PC-3 (cell line): Measurements from ENCODE around the gene SH3GL3. TPM values are rescaled to one million over a fixed set of nuclear protein-coding genes. Genes with fewer than 3 reads are reported as not detected.

Experiments
- ATAC-seq: fragments of 200-7000 bp; cut with Tn5 transposase; 2 replicates; pipeline ENCODE4 v1.9.1; 2020; ENCODE audit warnings: mild to moderate bottlenecking, moderate library complexity
- BruUV-seq: library from RNA; stranded (reverse); fragments of 400-500 nt; replicated peaks from 2 replicates; lab custom pipeline; 2021; lab: Mats Ljungman, UMichigan
- CTCF ChIA-PET: fragments of 300-600 bp; sonication (Branson Sonifier 250); formaldehyde crosslinking; loops from one replicate; lab custom pipeline; 2022; ENCODE audit warnings: antibody characterized with exemption; lab: Charles Lee
- POLR2A ChIA-PET: fragments of 300-600 bp; sonication (Branson Sonifier 250); formaldehyde crosslinking; loops from one replicate; lab custom pipeline; 2022; ENCODE audit warnings: antibody characterized with exemption; ENCODE audit not compliant: unreplicated experiment; lab: Charles Lee
- DNase-seq: peaks from one replicate; pipeline ENCODE4 v3.0.0-alpha.2; 2015
- H2AFZ ChIP-seq: fragments of 300-600 bp; sonication (generic); 2 replicates; pipeline ENCODE4 v1.6.0; 2016; ENCODE audit warnings: antibody characterized with exemption, low read length
- H3F3A ChIP-seq: fragments of 300-600 bp; sonication (generic); one replicate; pipeline ENCODE4 v1.6.0; 2017; ENCODE audit warnings: antibody characterized with exemption, low read length, control low read depth, mild to moderate bottlenecking; ENCODE audit not compliant: unreplicated experiment
- H3K27ac ChIP-seq: fragments of 300-600 bp; sonication (generic); 2 replicates; pipeline ENCODE4 v1.5.1; 2016; ENCODE audit warnings: mild to moderate bottlenecking, low read length
- H3K27me3 ChIP-seq: fragments of 300-600 bp; sonication (generic); 2 replicates; pipeline ENCODE4 v1.6.1; 2016; ENCODE audit warnings: low read length, mixed read lengths
- H3K36me3 ChIP-seq: fragments of 300-600 bp; sonication (generic); 2 replicates; pipeline ENCODE4 v1.6.1; 2016; ENCODE audit warnings: low read depth, mixed run types, low read length, mixed read lengths
- H3K4me1 ChIP-seq: fragments of 300-600 bp; sonication (generic); 2 replicates; pipeline ENCODE4 v1.5.1; 2016; ENCODE audit warnings: low read length; ENCODE audit not compliant: insufficient read depth
- H3K4me2 ChIP-seq: fragments of 300-600 bp; sonication (generic); 2 replicates; pipeline ENCODE4 v1.6.0; 2016; ENCODE audit warnings: low read length
- H3K4me3 ChIP-seq: fragments of 300-600 bp; sonication (generic); 2 replicates; pipeline ENCODE4 v1.5.1; 2016; ENCODE audit warnings: mild to moderate bottlenecking, low read length, mixed read lengths
- H3K79me2 ChIP-seq: fragments of 300-600 bp; sonication (generic); 2 replicates; pipeline ENCODE4 v1.6.1; 2017; ENCODE audit warnings: low read length, mixed read lengths
- H3K9ac ChIP-seq: fragments of 300-600 bp; sonication (generic); 2 replicates; pipeline ENCODE4 v1.6.0; 2016; ENCODE audit warnings: mild to moderate bottlenecking, low read length
- H3K9me2 ChIP-seq: fragments of 300-600 bp; sonication (generic); replicated peaks from 2 replicates; pipeline ENCODE4 v1.6.1; 2016; ENCODE audit warnings: mixed run types, low read length, mixed read lengths
- H3K9me3 ChIP-seq: fragments of 300-600 bp; sonication (generic); 2 replicates; pipeline ENCODE4 v1.6.1; 2016; ENCODE audit warnings: low read length, mixed read lengths
- H4K20me1 ChIP-seq: fragments of 300-600 bp; sonication (generic); 2 replicates; pipeline ENCODE4 v1.6.1; 2016; ENCODE audit warnings: low read length, mixed read lengths
- EZH2 ChIP-seq: fragments of 300-600 bp; sonication (generic); IDR thresholded peaks from one replicate; pipeline ENCODE4 v1.6.1; 2017; ENCODE audit warnings: antibody characterized with exemption, mild to moderate bottlenecking, low read length; ENCODE audit not compliant: unreplicated experiment
- EZH2phosphoT487 ChIP-seq: fragments of 300-600 bp; sonication (generic); IDR thresholded peaks from 2 replicates; pipeline ENCODE4 v1.6.1; 2018; ENCODE audit warnings: mild to moderate bottlenecking, antibody characterized with exemption, low read length, borderline replicate concordance
- intact Hi-C: fragments of 100-400 bp; cut with micrococcal nuclease; formaldehyde crosslinking; loops from 2 replicates; pipeline ENCODE4 v1.9.0; 2023
- total RNA-seq: library from RNA; depleted of rRNA; stranded (reverse); fragments of >200 nt; gene quantifications from 2 replicates; pipeline ENCODE4 v1.2.3, GENCODE V29; 2014
- TF ChIP-seq, protein P1 (sequence below): fragments of 300-600 bp; sonication (generic); conservative IDR thresholded peaks from 2 replicates; pipeline ENCODE4 v1.5.1; 2017; ENCODE audit warnings: antibody characterized with exemption, low read depth, mild to moderate bottlenecking, low read length

The SH3GL3 gene
- total RNA-seq, 1 experiment from 2014 or later = 3.6 TPM

- ChIA-PET POLR2A (no interaction called here), CTCF (no interaction called here)
- TF ChIP-seq, protein P1, sequence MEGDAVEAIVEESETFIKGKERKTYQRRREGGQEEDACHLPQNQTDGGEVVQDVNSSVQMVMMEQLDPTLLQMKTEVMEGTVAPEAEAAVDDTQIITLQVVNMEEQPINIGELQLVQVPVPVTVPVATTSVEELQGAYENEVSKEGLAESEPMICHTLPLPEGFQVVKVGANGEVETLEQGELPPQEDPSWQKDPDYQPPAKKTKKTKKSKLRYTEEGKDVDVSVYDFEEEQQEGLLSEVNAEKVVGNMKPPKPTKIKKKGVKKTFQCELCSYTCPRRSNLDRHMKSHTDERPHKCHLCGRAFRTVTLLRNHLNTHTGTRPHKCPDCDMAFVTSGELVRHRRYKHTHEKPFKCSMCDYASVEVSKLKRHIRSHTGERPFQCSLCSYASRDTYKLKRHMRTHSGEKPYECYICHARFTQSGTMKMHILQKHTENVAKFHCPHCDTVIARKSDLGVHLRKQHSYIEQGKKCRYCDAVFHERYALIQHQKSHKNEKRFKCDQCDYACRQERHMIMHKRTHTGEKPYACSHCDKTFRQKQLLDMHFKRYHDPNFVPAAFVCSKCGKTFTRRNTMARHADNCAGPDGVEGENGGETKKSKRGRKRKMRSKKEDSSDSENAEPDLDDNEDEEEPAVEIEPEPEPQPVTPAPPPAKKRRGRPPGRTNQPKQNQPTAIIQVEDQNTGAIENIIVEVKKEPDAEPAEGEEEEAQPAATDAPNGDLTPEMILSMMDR = no peak
- Histone ChIP-seq H3K4me2 (no peak overlapping the region), H3K4me1 (0 out of 2 replicates have a peak, but pooled peaks cover 7% of the 10 kb centered on the region), H3K79me2 (no peaks in the 10 kb centered on the region), H3K27me3 (no peaks in the 10 kb centered on the region), H3K9me3 (no peaks in the 10 kb centered on the region), H3K9me2 (no peaks in the 10 kb centered on the region), H3K36me3 (no peaks in the 10 kb centered on the region), H2AFZ (no peak overlapping the region), H3F3A (no peaks in the 10 kb centered on the region), H3K4me3 (no peak overlapping the region), H3K27ac (no peak overlapping the region), H3K9ac (no peak overlapping the region), H4K20me1 (no peaks in the 10 kb centered on the region)
- DNase-seq (peak; percentile 10), ATAC-seq (no peak)
- intact Hi-C loops = no loop called here
- BruUV-seq = no TSS peak
Measured at GRCh38 chr15:83471307-83471866, 24.2 kb downstream of the SH3GL3 start.

DNA sequence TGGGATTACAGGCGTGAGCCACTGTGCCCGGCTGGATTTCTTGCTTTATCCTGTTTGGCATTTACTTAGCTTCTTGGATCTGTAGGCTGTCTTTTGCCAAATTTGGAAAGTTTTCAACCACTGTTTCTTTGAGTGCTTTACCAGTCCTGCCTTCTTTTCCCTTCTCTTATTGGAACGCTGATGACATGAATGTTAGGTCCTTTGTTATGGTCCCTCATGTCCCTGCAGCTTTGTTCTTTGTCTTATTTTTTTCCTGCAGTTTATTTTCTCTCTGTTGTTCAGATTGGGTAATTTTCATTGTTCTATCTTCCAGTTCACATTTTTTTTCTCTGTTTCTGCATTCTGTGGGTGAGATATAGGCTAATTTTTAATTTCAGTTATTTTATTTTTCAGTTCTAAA lies 25.0 kb downstream of the SH3GL3 start:
- no peak overlapping the region for H3K27ac ChIP-seq
- H2AFZ ChIP-seq = no peak overlapping the region
- no peaks in the 10 kb centered on the region for H3K9me2 ChIP-seq
- no peaks in the 10 kb centered on the region for H4K20me1 ChIP-seq
- no peak overlapping the region for H3K9ac ChIP-seq
- no peaks in the 10 kb centered on the region for H3K27me3 ChIP-seq
- no peak for TF ChIP-seq EZH2
- TF ChIP-seq EZH2phosphoT487 = no peak
- TF ChIP-seq, protein P1 = no peak
- ChIA-PET POLR2A (no interaction called here), CTCF (no interaction called here)
- intact Hi-C loops = no loop called here
- no peaks in the 10 kb centered on the region for H3F3A ChIP-seq
- H3K4me3 ChIP-seq = no peak overlapping the region
- H3K4me1 ChIP-seq = 0 out of 2 replicates have a peak, but pooled peaks cover 7% of the 10 kb centered on the region
- ATAC-seq = no peak
- no peak overlapping the region for H3K4me2 ChIP-seq
- no peak for DNase-seq
- no peaks in the 10 kb centered on the region for H3K79me2 ChIP-seq
- H3K9me3 ChIP-seq = no peaks in the 10 kb centered on the region
- no peaks in the 10 kb centered on the region for H3K36me3 ChIP-seq
- no TSS peak for BruUV-seq

DNA sequence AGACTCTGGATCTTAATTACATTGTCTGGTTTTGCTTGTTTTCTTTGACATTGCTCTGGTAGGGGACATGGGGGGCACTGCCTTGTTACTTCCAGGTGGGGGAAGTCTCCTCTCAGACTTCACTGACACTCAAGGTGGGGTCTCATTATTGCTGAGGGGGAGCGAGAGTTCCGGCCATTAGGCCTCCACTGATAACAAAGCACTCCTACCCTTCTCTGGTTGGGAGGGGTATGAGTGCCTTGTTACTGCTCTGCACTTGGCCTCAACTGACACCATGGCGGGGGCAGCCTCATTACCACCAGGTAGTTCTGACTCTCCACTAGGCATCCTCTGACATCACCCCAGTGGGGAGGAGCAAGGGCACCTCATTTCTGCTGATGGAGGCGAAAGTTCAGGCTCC lies 25.7 kb downstream of the SH3GL3 start:
- Histone ChIP-seq H3K4me2 (no peak overlapping the region), H3K9me3 (no peaks in the 10 kb centered on the region), H3K9ac (no peak overlapping the region), H3K27ac (no peak overlapping the region), H3K27me3 (no peaks in the 10 kb centered on the region), H3F3A (no peaks in the 10 kb centered on the region), H3K9me2 (no peaks in the 10 kb centered on the region), H3K36me3 (no peaks in the 10 kb centered on the region), H3K4me3 (no peak overlapping the region), H2AFZ (no peak overlapping the region), H4K20me1 (no peaks in the 10 kb centered on the region), H3K4me1 (0 out of 2 replicates have a peak, but pooled peaks cover 7% of the 10 kb centered on the region), H3K79me2 (no peaks in the 10 kb centered on the region)
- TF ChIP-seq, protein P1 = no peak
- TF ChIP-seq EZH2 (no peak), EZH2phosphoT487 (no peak)
- CTCF ChIA-PET = no interaction called here
- POLR2A ChIA-PET = no interaction called here
- no TSS peak for BruUV-seq
- intact Hi-C loops = no loop called here
- ATAC-seq = no peak
- DNase-seq = no peak
